Mucosa of descending colon (tissue), 3 donors: ENCODE measurements around the gene OTOA. TPM values are rescaled to one million over a fixed set of nuclear protein-coding genes. Genes with fewer than 3 reads are reported as not detected.
A peak's percentile ranks its signal among the peaks of the same experiment; 100 is the strongest.

Experiments used
- ATAC-seq: fragments of 200-7000 bp; cut with Tn5 transposase; one replicate; pipeline ENCODE4 v1.9.1; 2020; ENCODE audit warnings: mild to moderate bottlenecking, moderate library complexity
- DNase-seq, 3 donors: peaks; one replicate each; pipeline ENCODE4 v3.0.0-alpha.2; 2020
- H3K36me3 ChIP-seq: fragments of 200-600 bp; one replicate; pipeline ENCODE4 v1.8.0; 2021; ENCODE audit warnings: low read depth, mild to moderate bottlenecking
- H3K4me1 ChIP-seq: fragments of 200-600 bp; one replicate; pipeline ENCODE4 v1.8.0; 2021; ENCODE audit warnings: low read depth, mild to moderate bottlenecking
- H3K4me3 ChIP-seq: fragments of 200-600 bp; one replicate; pipeline ENCODE4 v1.8.0; 2021; ENCODE audit warnings: mild to moderate bottlenecking
- H3K9me3 ChIP-seq: fragments of 200-600 bp; one replicate; pipeline ENCODE4 v1.8.0; 2021; ENCODE audit warnings: mild to moderate bottlenecking
- intact Hi-C, 2 donors: fragments of 100-400 bp; cut with DNase I in 1 of 2; cut with micrococcal nuclease in 1 of 2; formaldehyde crosslinking; loops; one replicate each; pipeline versions ENCODE4 v1.11.0 to v1.11.1; 2022; cut with DNase I, micrococcal nuclease
- total RNA-seq, 3 donors: library from RNA; stranded (reverse); fragmentation: NEBNext Ultra II Directional in 2 of 3; extraction: Animal tissue kit (Norgen Biotek cat#: 25700) in 2 of 3; gene quantifications; one replicate each; pipeline versions ENCODE4 v1.2.1 to v1.2.4, GENCODE V29; 2021 to 2023
- TF ChIP-seq, protein P1 (sequence below): fragments of 200-600 bp; IDR thresholded peaks from one replicate; pipeline ENCODE4 v1.8.0; 2022; ENCODE audit warnings: antibody characterized with exemption, mild to moderate bottlenecking
- donor health status: DM: no; HTN: no; CAD: no; lungs with moderate emphysema.
- donor health status: DM: no; HTN: no; CAD: no.
- donor health status: DM: no; HTN: yes; CAD: no.

The OTOA gene
- total RNA-seq, 3 donors from 2014 or later: 0.14 to 0.36 (median 0.25) TPM

DNA sequence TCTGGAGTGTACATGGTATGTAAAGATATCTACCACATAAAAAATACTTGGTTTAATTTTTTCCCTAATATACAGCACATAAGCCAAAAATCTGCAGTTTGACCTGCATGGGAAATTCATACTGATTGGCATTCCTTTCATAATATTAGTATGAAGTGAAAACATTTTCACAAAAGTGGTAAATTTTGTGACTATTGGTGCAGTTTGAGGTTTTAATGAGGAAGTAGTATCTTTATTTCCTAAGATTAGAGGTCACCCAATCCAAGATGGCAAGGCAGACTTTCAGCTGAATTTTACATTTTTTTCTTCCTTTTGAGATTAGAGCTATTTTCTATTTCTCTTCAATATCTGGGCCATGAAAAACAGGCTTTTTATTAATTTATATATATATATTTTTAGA, 43.2 kb upstream of the OTOA start:
- TF ChIP-seq, protein P1, sequence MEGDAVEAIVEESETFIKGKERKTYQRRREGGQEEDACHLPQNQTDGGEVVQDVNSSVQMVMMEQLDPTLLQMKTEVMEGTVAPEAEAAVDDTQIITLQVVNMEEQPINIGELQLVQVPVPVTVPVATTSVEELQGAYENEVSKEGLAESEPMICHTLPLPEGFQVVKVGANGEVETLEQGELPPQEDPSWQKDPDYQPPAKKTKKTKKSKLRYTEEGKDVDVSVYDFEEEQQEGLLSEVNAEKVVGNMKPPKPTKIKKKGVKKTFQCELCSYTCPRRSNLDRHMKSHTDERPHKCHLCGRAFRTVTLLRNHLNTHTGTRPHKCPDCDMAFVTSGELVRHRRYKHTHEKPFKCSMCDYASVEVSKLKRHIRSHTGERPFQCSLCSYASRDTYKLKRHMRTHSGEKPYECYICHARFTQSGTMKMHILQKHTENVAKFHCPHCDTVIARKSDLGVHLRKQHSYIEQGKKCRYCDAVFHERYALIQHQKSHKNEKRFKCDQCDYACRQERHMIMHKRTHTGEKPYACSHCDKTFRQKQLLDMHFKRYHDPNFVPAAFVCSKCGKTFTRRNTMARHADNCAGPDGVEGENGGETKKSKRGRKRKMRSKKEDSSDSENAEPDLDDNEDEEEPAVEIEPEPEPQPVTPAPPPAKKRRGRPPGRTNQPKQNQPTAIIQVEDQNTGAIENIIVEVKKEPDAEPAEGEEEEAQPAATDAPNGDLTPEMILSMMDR: no peak
- intact Hi-C loops: no loop called here

DNA sequence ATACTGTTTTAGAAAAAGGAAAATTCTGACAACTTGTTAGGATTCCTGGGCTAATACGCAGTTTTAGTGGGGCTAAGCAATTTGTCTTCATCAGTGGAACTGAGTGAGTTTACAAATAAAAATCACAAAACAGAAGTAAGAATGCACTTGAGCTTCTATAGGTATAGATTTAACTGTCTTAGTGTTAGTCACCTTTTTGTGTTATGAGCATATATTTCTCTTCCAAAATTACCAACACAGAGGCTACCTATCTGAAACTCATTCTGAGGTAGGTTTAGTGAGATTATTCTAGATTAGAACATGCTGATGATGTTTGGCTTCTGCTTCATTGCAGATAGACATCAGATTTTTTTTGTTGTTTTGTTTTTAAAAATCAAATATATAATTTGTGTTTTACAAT, 41.2 kb upstream of the OTOA start:
- intact Hi-C loops: no loop called here

More for the DNA sequence above, 43.2 kb upstream of the OTOA start:
- Histone ChIP-seq H3K4me1 (no peaks in the 10 kb centered on the region), H3K4me3 (no peak overlapping the region), H3K36me3 (no peaks in the 10 kb centered on the region), H3K9me3 (no peaks in the 10 kb centered on the region)
- ATAC-seq (no peak), DNase-seq (no peak)

DNA sequence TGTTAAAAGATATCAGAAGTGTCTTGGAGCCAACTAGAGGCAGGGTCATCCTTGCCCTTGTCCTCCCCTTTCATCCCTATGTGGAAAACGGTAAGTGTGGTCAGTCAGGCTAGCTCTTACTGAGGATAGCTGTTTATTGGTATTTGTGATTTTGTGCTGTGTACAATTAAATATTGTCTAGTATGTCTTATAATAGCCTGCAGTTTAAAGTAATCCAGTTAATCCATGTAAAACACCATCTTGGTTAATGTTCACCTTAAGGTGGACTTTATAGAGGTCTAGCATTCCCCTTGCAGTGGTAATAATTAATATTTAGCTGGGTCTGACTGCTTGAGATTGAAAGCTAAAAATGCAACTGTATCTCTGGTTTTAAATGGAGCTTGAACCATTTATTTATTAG, 38.7 kb upstream of the OTOA start:
- TF ChIP-seq, protein P1: no peak
- intact Hi-C loops: no loop called here
- Histone ChIP-seq H3K4me1 (no peaks in the 10 kb centered on the region), H3K36me3 (no peaks in the 10 kb centered on the region), H3K9me3 (no peaks in the 10 kb centered on the region), H3K4me3 (no peak overlapping the region)
- ATAC-seq (no peak), DNase-seq (no peak)

More for the DNA sequence above, 41.2 kb upstream of the OTOA start:
- no peaks in the 10 kb centered on the region for H3K4me1 ChIP-seq
- no peaks in the 10 kb centered on the region for H3K9me3 ChIP-seq
- H3K4me3 ChIP-seq: no peak overlapping the region
- TF ChIP-seq, protein P1: no peak
- ATAC-seq (no peak), DNase-seq (no peak)
- H3K36me3 ChIP-seq: no peaks in the 10 kb centered on the region

DNA sequence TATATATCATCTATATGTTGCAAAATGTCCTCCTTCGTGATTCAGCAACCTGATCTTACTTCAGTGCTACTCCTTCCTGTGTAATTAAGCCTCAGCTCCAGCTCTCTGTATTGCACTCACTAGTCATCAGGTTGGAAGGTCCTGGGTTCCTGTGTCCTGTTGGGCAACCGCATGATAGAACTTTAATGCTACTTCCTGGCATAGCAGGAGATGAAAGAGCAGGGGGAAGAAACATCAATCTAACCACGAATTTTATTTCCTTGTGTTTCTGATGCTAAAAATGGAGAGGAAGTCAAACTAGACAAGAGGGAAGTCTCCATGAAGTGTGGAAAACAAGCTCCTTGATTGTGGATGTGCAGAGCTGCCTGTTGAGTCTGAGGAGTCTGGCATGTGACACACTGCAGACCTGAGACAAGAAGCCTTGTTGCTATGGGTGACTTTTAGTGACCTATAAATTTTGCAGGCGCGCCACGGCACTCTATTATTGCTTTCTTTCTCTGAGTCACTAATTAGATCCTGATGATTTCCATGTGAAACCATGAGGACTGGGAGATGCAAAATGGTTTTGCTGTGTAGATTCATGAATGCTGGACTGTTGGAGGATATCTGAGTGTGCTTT, 37.0 kb upstream of the OTOA start:
- TF ChIP-seq, protein P1: no peak
- peak; percentile 95 for ATAC-seq
- intact Hi-C loops: no loop called here
- no peak overlapping the region for H3K4me3 ChIP-seq
- H3K36me3 ChIP-seq: no peaks in the 10 kb centered on the region
- DNase-seq: no peak
- no peaks in the 10 kb centered on the region for H3K9me3 ChIP-seq
- no peaks in the 10 kb centered on the region for H3K4me1 ChIP-seq

- no peaks in the 10 kb centered on the region for H3K36me3 ChIP-seq
- intact Hi-C loops: no loop called here
- no peaks in the 10 kb centered on the region for H3K9me3 ChIP-seq
- no peaks in the 10 kb centered on the region for H3K4me1 ChIP-seq
- no peak overlapping the region for H3K4me3 ChIP-seq
- no peak for DNase-seq
- ATAC-seq: no peak
- TF ChIP-seq, protein P1: no peak
These were observed 35.5 kb upstream of the OTOA start for GRCh38 chr16:21628121-21628726.
